Omental fat pad (tissue), 4 donors: Measurements from ENCODE around the gene MAP7. TPM values are rescaled to one million over a fixed set of nuclear protein-coding genes. Genes with fewer than 3 reads are reported as not detected.
"Not testable (repeated sequence)": the region's sequence is repeated elsewhere in the genome, so short reads cannot be mapped to it uniquely, and the experiment has no call there.

Experiments used
- ATAC-seq: fragments of 150-250 bp; one replicate; pipeline ENCODE4 v1.9.1; 2016; ENCODE audit warnings: mild to moderate bottlenecking, moderate library complexity; ENCODE audit not compliant: low FRiP score
- DNase-seq: peaks from one replicate; pipeline ENCODE4 v3.0.0-alpha.2; 2019; ENCODE audit warnings: low spot score
- total RNA-seq, 4 donors: library from RNA; depleted of rRNA; stranded (reverse); fragments of >200 nt; gene quantifications; one replicate each; pipeline ENCODE4 v1.1.0, GENCODE V29; 2016
- TF ChIP-seq, protein P1 (sequence below), 3 donors: fragments of 450-650 bp; IDR thresholded peaks; one replicate each; pipeline ENCODE4 v1.5.1; 2016 to 2017; ENCODE audit warnings: antibody characterized with exemption in 3 of 3, mild to moderate bottlenecking in 3 of 3, moderate library complexity in 2 of 3

The MAP7 gene
- total RNA-seq, 4 donors from 2014 or later = 2.2 to 5.3 (median 4.5) TPM

DNA sequence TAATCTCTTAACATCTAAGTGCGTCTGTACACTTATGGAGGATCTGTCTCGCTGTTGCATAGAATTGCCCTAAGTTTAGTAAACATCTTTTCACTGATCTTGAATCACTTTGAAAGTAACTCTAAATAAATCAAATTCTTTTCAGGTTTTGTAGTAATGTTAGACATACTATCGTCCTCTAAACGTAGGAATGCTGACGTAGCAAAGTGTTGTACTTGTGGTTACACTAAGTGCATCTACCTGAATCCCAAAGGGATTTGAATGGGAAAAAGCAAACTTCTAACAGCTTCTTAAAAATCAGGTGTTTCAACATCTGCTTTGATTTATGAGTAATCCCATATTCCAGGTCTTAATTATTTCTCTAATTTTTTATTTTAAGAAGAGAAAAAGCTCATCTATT lies 49.8 kb downstream of the MAP7 start:
- ATAC-seq = no peak
- TF ChIP-seq, protein P1, sequence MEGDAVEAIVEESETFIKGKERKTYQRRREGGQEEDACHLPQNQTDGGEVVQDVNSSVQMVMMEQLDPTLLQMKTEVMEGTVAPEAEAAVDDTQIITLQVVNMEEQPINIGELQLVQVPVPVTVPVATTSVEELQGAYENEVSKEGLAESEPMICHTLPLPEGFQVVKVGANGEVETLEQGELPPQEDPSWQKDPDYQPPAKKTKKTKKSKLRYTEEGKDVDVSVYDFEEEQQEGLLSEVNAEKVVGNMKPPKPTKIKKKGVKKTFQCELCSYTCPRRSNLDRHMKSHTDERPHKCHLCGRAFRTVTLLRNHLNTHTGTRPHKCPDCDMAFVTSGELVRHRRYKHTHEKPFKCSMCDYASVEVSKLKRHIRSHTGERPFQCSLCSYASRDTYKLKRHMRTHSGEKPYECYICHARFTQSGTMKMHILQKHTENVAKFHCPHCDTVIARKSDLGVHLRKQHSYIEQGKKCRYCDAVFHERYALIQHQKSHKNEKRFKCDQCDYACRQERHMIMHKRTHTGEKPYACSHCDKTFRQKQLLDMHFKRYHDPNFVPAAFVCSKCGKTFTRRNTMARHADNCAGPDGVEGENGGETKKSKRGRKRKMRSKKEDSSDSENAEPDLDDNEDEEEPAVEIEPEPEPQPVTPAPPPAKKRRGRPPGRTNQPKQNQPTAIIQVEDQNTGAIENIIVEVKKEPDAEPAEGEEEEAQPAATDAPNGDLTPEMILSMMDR (IDR thresholded peaks at IDR 0.05) = no peak
- DNase-seq = no peak

DNA sequence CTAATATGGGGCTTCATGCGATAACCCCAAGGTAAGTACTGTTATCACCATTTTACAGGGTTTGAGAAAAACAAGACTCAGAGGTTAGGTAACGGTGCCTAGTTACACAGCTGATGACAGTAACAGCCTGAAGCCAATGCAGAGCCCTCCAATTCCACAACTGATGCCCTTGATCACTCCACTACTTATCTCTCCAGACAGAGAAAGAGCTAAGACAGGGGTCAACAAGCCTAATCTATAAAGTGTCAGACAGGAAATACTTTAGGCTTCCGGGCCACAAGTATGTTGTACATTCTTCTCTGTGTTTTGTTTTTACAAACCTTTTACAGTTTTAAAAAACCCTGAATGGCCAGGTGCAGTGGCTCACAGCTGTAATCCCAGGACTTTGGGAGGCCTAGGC lies 50.9 kb downstream of the MAP7 start:
- DNase-seq = no peak
- TF ChIP-seq, protein P1 (IDR thresholded peaks at IDR 0.05) = no peak
- no peak for ATAC-seq

DNA sequence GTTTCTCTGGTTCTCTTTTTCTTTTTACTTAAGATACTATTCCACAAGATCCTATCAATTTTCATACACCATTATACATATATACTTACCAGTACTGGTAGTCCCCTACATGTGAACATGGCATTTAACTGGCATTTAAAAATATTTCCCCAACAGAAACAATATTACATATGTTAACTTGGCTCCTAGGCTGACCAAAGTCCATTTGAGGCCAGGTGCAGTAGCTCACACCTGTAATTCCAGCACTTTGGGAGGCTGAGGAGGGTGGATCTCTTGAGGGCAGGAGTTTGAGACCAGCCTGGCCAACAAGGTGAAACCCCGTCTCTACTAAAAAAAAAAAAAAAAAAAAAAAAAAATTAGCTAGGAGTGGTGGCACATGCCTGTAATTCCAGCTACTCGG lies 53.8 kb downstream of the MAP7 start:
- DNase-seq, ATAC-seq: not testable (repeated sequence)

DNA sequence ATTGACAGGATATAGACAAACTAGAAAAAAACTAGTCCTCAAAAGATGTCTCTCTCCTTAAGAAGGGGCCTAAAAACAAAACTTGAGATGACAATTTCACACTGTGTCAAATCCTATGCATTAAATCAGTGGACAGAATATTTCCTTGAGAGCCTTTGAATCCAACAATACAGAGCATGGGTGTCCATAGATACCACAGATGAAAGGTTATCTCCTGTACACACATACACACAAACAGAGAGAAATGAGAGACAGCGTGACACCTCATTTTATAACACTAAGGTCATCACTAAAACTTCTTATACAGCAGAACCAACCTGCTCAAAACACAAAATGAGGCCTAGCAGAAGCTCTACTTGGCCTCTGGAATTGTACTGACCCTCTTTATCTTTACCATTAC lies 55.5 kb downstream of the MAP7 start:
- no peak for DNase-seq
- TF ChIP-seq, protein P1 (IDR thresholded peaks at IDR 0.05) = no peak
- no peak for ATAC-seq

DNA sequence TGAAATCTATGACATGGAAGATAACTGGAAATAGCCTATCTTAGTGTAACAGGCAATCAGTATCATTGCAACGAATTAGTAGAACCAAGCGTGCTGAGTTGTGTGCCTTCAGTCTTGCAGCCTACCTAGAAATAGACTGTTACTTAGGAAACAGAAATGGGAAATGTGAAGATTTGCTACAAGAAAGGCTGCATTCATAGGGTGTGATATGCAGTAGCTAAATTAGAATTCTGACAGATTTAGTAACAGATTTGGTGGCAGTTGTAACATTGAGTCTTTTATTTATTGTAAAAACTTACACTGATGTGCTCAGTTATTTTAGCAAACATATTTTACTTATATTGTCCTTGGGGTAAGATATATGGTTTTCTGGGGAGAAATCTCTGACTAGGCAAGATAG lies 56.2 kb downstream of the MAP7 start:
- ATAC-seq = no peak

DNA sequence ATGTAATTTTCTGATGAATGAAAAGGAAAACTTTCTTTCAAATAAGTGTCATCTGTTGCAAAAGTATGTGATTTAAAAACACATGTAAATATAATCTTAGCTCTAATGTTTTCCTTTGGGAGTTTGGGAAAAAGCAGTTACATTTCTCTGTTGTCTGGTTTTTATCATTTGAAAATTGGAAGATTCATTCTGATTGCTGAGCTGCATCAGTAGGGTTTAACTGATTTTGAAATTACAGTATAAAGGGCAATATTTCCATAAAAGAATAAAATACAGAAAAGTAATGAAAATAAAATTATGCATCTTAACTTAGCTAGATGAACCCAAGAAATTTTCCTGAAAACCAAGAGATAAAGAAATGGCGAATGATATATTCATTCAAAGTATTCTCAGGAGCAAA lies 57.8 kb downstream of the MAP7 start:
- DNase-seq (no peak), ATAC-seq (no peak)
- TF ChIP-seq, protein P1 (IDR thresholded peaks at IDR 0.05) = no peak

More for the DNA sequence above, 56.2 kb downstream of the MAP7 start:
- TF ChIP-seq, protein P1 (IDR thresholded peaks at IDR 0.05) = no peak
- DNase-seq = no peak

DNA sequence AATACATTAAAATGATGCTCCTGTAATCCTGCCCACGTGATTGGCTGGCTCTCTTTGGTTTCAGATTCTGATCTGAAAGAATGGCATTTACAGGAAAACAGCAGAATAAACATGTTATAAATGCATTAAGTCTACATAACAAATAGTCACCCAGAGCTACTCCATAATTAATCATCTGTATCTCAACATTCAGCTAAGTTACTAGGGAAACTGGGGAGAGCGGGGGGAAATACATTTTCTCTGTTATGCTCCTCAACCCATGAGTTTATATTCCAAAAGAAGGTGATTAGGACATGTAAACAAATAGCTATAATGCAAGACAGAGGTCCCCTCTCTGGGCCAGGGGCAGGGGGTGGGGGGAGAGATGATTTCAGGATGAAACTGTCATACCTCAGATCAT lies 58.5 kb downstream of the MAP7 start:
- ATAC-seq (no peak), DNase-seq (no peak)
- TF ChIP-seq, protein P1 (IDR thresholded peaks at IDR 0.05) = no peak

DNA sequence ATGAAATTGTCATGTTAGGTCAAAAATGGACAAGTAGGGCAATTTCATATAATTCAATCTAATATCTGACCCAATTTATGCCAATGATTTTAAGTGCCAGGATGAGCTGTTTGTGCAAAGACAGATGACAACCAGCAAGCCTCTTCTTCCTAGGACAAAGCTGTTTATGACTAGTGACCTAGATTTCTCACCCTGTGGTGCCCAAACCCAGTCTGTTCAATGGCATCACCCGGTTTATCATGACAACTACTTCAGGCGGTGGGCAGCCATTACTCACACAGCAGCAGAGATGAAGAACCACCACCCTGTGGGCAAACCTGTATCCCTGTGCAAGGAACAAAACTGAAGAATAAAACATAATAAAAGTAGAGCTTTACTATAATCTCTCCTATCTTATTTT lies 59.0 kb downstream of the MAP7 start:
- ATAC-seq (no peak), DNase-seq (no peak)
- TF ChIP-seq, protein P1 (IDR thresholded peaks at IDR 0.05) = no peak

DNA sequence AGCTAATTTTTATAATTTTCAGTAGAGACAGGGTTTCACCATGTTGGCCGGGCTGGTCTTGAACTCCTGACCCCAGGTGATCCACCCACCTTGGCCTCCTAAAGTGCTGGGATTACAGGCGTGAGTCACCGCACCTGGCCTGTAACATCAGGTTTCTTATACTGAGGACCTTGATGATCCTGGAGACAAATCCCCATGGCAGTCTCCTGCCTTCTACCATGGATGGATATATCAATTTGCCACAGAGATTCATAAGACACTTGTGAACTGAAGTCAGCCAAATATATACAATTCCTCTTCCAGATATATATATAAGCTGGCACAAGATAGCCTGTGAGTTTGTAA lies 60.6 kb downstream of the MAP7 start:
- DNase-seq, ATAC-seq: not testable (repeated sequence)
